SU-DHL-6 (cell line): ENCODE results near the gene KCNA1.

Experiments
- EZH2phosphoT487 ChIP-seq: fragments of 200-600 bp; sonication (generic), shearing (Covaris generic); conservative IDR thresholded peaks from 2 replicates; pipeline ENCODE4 v1.6.1; 2018; ENCODE audit warnings: mild to moderate bottlenecking, antibody characterized with exemption, low read length, moderate library complexity, mixed read lengths
- TF ChIP-seq, protein P1 (sequence below): fragments of 200-600 bp; sonication (generic); IDR thresholded peaks from one replicate; pipeline ENCODE4 v1.5.1; 2017; ENCODE audit warnings: antibody characterized with exemption, mild to moderate bottlenecking, low read length, moderate library complexity; ENCODE audit not compliant: insufficient read depth, poor library complexity, severe bottlenecking

DNA sequence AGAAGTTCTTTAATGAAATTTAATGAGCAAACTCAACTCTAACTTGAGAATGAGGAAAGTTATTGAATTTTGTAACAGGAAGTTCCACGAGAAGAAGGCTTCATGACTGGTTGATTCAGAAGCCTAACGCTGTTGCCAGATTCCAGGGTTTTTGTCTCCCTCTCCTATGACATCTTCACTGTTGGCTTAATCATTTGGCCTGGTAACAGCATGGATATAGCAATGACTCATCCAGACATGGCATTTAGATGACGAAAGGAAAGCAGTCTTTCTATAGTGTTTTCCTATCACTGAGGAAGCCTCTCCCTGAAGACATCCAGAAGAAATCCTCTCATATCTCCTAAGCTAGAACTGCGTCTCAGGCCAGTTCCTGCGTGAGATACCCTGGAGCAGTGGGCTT lies 9.4 kb upstream of the KCNA1 start:
- TF ChIP-seq, protein P1, sequence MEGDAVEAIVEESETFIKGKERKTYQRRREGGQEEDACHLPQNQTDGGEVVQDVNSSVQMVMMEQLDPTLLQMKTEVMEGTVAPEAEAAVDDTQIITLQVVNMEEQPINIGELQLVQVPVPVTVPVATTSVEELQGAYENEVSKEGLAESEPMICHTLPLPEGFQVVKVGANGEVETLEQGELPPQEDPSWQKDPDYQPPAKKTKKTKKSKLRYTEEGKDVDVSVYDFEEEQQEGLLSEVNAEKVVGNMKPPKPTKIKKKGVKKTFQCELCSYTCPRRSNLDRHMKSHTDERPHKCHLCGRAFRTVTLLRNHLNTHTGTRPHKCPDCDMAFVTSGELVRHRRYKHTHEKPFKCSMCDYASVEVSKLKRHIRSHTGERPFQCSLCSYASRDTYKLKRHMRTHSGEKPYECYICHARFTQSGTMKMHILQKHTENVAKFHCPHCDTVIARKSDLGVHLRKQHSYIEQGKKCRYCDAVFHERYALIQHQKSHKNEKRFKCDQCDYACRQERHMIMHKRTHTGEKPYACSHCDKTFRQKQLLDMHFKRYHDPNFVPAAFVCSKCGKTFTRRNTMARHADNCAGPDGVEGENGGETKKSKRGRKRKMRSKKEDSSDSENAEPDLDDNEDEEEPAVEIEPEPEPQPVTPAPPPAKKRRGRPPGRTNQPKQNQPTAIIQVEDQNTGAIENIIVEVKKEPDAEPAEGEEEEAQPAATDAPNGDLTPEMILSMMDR = no peak
- TF ChIP-seq EZH2phosphoT487 = no peak
